MG63 (cell line): ENCODE measurements around the gene GLRX5. TPM values are rescaled to one million over a fixed set of nuclear protein-coding genes. Genes with fewer than 3 reads are reported as not detected.

ENCODE experiments used
- DNase-seq: peaks from one replicate; pipeline ENCODE4 v3.0.0-alpha.2; 2020
- H3K27me3 ChIP-seq: fragments of 250-450 bp; sonication (Bioruptor Pico); 2 replicates; pipeline ENCODE4 v1.5.1; 2020; ENCODE audit warnings: mild to moderate bottlenecking, moderate library complexity
- H3K36me3 ChIP-seq: fragments of 250-450 bp; sonication (Bioruptor Pico); 2 replicates; pipeline ENCODE4 v1.5.1; 2020; ENCODE audit warnings: mild to moderate bottlenecking, moderate library complexity
- H3K4me3 ChIP-seq: fragments of 250-450 bp; sonication (Bioruptor Pico); 2 replicates; pipeline ENCODE4 v1.5.1; 2020; ENCODE audit warnings: mild to moderate bottlenecking, moderate library complexity
- H3K9me3 ChIP-seq: fragments of 250-450 bp; sonication (Bioruptor Pico); 2 replicates; pipeline ENCODE4 v1.5.1; 2020; ENCODE audit warnings: mild to moderate bottlenecking, moderate library complexity
- total RNA-seq: library from RNA; depleted of rRNA; stranded (reverse); fragments of >200 nt; shearing (Covaris generic); gene quantifications from 2 replicates; pipeline ENCODE4 v1.2.3, GENCODE V29; 2014; ENCODE audit warnings: low replicate concordance

GLRX5 gene
- total RNA-seq, 1 experiment from 2014 or later = 31.5 TPM

DNA sequence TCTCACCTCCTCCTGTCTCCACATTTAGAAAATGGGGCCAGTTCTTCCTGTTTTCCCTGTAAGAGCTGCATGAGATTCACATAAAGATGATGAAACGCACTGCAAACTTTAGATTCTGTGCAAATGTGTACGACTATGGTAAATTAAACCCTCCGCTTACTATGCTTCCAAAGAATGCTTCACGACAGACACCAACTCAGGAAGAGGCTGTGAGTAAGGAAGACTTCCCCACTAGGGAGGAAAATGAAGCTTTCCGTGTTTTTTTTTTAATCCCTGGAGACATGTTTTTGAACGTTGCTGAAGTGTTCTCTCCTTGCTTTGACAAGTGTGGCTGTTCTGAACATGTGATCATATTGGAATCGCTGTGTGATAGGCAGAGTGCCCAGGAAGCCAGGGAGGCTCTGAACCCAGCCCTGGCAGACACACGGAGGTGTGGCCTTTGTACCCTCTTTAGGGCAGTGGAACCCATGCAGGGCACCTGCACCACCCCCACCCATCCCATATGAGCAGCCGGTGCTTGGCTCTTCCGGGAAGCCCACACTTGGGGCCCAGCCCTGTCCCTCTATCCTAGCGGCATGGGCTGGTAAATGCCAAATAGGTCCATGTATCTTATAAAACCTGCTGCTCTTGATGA, 10.9 kb upstream of the GLRX5 start:
- no peaks in the 10 kb centered on the region for H3K36me3 ChIP-seq
- no peaks in the 10 kb centered on the region for H3K27me3 ChIP-seq
- DNase-seq = no peak
- H3K9me3 ChIP-seq = no peaks in the 10 kb centered on the region
- H3K4me3 ChIP-seq = no peak overlapping the region

DNA sequence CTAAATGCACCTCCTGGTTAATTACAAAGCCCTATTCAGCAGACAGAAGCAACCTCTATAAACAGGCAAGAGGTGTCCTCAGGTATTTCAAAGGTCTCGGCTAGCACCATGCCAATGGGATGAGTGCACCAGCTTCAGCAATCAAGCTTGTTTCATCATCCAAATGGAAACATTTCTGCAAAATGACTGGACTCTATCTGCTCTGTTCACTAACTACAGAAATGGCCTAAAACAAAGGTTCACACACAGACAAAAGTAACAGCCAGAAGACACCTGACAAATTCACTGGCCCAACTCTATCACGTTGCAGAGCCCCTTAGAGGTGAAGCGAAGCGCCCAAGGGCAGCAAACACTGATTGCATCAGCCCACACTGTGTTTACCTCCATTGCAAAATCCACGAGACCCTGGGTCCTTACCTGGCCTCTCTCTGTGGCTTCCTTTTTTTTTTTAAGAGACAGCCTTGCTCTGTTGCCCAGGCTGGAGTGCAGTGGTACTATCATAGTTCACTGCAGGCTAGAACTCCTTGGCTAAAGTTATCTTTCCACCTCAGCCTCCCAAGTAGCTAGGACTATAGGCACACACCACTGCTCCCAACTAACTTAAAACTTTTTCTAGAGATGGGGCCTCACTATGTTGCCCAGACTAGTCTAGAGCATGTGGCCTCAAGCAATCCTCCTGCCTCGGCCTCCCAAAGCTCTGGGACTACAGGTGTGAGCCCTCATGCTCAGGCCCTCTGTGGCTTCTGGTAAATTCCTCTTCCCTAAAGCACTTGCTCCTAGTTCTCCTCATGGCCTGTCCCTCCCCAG, 9.9 kb upstream of the GLRX5 start:
- DNase-seq = no peak
- Histone ChIP-seq H3K9me3 (no peaks in the 10 kb centered on the region), H3K36me3 (no peaks in the 10 kb centered on the region), H3K27me3 (no peaks in the 10 kb centered on the region), H3K4me3 (no peak overlapping the region)

DNA sequence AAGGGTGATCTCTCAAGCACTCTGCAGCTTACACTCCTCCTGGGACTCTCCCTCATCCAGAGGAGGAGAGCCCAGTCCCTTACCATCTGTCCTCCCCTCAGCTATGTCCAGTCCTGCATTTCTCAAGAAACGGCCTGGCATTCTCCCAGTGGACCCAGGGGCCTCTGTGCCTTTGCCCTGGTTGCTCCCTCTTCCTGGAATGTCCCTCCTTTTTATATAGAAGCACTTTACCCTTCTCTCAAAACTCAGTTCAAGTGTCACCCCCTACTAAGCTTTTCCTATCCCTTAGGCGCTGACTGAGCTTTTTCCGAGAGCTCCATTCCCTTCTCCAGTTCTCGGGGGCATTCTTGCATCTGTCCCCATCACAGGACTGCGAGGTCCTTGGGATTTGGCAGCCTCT, 8.9 kb upstream of the GLRX5 start:
- H3K27me3 ChIP-seq = no peaks in the 10 kb centered on the region
- H3K4me3 ChIP-seq = no peak overlapping the region
- peaks cover 5% of the 10 kb centered on the region; the same call in 1 of the 2 replicates for H3K36me3 ChIP-seq
- no peaks in the 10 kb centered on the region for H3K9me3 ChIP-seq
- DNase-seq = no peak

- H3K36me3 ChIP-seq = peaks cover 5% of the 10 kb centered on the region
- no peaks in the 10 kb centered on the region for H3K9me3 ChIP-seq
- no peaks in the 10 kb centered on the region for H3K27me3 ChIP-seq
- DNase-seq = no peak
- no peak overlapping the region for H3K4me3 ChIP-seq
These were observed 8.1 kb upstream of the GLRX5 start for GRCh38 chr14:95526483-95527386.

- Histone ChIP-seq H3K36me3 (peaks cover 10% of the 10 kb centered on the region), H3K4me3 (no peak overlapping the region), H3K9me3 (no peaks in the 10 kb centered on the region), H3K27me3 (no peaks in the 10 kb centered on the region)
- no peak for DNase-seq
These were observed 7.4 kb upstream of the GLRX5 start for GRCh38 chr14:95527387-95528002.

DNA sequence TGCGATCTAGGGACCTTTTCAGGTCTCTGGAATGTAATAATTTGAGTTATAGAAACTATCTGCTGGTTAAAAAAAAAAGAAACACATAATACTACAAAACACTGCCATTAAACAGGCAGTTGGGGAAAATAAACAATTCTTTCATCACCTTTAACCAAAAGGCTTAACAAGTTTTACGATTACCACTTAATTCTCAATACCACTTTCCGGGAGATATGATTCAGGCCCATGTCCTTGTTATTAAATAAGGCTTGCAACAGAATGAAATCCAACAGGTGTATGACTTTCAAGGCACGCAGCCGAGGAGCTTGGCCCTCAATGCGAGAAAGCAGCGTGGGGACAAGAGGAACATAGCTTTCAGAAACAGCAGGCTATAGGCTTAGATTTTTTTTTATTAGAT, 5.6 kb upstream of the GLRX5 start:
- DNase-seq = no peak
- Histone ChIP-seq H3K36me3 (peaks cover 18% of the 10 kb centered on the region), H3K4me3 (no peak overlapping the region), H3K9me3 (no peaks in the 10 kb centered on the region), H3K27me3 (no peaks in the 10 kb centered on the region)

GRCh38 chr14:95530473-95531276, 4.2 kb upstream of the GLRX5 start:
- no peaks in the 10 kb centered on the region for H3K9me3 ChIP-seq
- H3K4me3 ChIP-seq = no peak overlapping the region
- no peak for DNase-seq
- peaks cover 18% of the 10 kb centered on the region for H3K36me3 ChIP-seq
- H3K27me3 ChIP-seq = no peaks in the 10 kb centered on the region

DNA sequence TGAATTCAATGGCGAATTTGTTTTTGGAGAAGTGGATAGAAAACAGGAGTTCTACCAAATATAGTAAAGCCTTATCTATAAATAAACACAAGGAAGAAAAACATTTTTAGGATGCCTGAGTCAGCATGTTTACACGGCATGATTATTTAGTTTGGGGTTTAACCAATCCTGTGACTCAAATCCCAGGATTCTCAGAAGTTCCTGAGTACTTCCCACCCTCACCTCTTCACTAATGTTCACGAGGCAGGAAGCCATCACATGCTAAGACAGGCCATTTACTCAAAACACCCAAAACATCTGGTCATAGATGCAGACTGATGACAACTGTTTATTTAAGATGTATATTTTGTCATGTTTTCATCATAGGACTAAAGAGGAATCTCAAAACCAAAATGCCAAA, 3.4 kb upstream of the GLRX5 start:
- Histone ChIP-seq H3K4me3 (no peak overlapping the region), H3K27me3 (no peaks in the 10 kb centered on the region), H3K9me3 (no peaks in the 10 kb centered on the region), H3K36me3 (peaks cover 18% of the 10 kb centered on the region)
- DNase-seq = no peak

DNA sequence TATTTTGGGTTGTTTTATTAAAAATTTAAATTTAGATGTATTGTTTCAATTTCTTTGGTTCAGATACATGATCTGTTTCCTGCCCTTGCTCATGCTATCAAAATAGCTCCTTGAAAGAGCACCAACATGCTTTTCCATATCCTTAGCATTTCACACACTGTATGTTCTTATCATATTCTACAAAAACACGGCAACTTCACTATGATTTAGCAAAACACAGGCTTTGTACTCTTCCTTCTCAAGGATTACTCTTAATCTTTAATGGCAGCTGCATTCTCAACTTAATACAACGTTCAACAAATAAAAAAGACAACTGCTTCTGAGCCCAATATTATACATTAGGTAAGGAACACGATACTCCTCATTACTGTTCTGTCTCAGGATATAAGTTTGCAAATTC, 2.9 kb upstream of the GLRX5 start:
- H3K27me3 ChIP-seq = no peaks in the 10 kb centered on the region
- peaks cover 18% of the 10 kb centered on the region for H3K36me3 ChIP-seq
- DNase-seq = no peak
- no peak overlapping the region for H3K4me3 ChIP-seq
- H3K9me3 ChIP-seq = no peaks in the 10 kb centered on the region

DNA sequence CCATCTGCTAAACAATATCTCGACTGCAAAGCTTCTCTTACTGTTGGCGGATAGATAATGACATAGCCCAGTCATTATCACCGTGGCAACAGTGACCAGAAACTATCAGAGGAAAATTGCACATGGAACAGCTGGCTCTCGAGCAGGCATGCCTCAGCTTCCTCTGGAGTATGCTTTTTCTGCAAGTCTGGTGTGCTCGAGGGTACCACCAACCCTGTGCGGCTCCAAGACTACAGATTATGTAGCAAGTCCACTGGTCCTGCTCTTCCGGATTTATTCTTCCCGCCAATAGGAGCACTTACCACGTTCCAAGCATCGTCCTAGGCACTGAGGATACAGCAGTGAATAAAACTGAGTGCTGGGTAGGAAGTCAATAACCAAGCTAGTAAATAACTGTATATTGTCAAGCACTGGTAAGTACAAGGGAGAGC, 1.4 kb upstream of the GLRX5 start:
- no peaks in the 10 kb centered on the region for H3K9me3 ChIP-seq
- peak overlapping the region; percentile 87 for H3K4me3 ChIP-seq
- peaks cover 18% of the 10 kb centered on the region for H3K36me3 ChIP-seq
- DNase-seq = no peak
- no peaks in the 10 kb centered on the region for H3K27me3 ChIP-seq

- no peak for DNase-seq
- peak overlapping the region; percentile 87 for H3K4me3 ChIP-seq
- no peaks in the 10 kb centered on the region for H3K9me3 ChIP-seq
- H3K36me3 ChIP-seq = peaks cover 18% of the 10 kb centered on the region
- H3K27me3 ChIP-seq = no peaks in the 10 kb centered on the region
These were observed 1.0 kb upstream of the GLRX5 start for GRCh38 chr14:95533822-95534221.

- Histone ChIP-seq H3K36me3 (peaks cover 18% of the 10 kb centered on the region), H3K9me3 (no peaks in the 10 kb centered on the region)
- DNase-seq = no peak
These were observed 574 bp downstream of the GLRX5 start for GRCh38 chr14:95535226-95536021.

DNA sequence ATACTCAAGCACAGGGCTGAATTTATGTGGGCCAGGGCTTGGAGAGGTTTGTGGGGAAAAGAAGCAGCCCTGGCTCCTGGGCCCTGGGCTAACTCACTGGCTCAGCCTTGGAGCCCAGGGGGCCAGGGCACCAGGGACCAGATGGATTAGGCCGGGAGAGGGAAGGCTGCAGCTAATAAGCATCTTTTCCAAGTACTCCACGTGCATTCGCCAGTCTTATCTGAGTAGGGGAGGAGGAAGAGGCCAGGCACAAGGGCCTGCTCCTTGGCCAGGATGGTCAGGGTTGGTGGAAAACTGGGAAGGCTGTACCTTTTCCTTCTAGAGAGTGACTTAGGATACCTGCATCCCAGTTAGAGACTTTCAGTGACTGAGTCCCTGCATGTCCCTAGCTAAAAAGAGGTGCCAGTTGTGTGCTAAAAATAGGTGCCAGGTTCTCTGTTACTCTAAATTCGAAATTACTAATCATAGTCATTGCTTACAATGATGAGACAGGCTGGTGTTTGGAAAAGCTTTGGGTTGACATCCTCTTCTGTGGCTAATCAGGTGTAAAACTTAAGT, 1.3 kb downstream of the GLRX5 start:
- Histone ChIP-seq H3K27me3 (no peaks in the 10 kb centered on the region), H3K4me3 (peak overlapping the region; percentile 87), H3K36me3 (peaks cover 13% of the 10 kb centered on the region), H3K9me3 (no peaks in the 10 kb centered on the region)
- DNase-seq = no peak

More at GRCh38 chr14:95535226-95536021, 574 bp downstream of the GLRX5 start:
- H3K27me3 ChIP-seq = no peaks in the 10 kb centered on the region
- peak overlapping the region; percentile 87 for H3K4me3 ChIP-seq

- Histone ChIP-seq H3K9me3 (no peaks in the 10 kb centered on the region), H3K27me3 (no peaks in the 10 kb centered on the region), H3K4me3 (no peak overlapping the region; the same call in 1 of the 2 replicates), H3K36me3 (peaks cover 13% of the 10 kb centered on the region)
- DNase-seq = no peak
These were observed 1.8 kb downstream of the GLRX5 start for GRCh38 chr14:95536671-95537070.
